Heart left ventricle (tissue), 13 donors: ENCODE measurements around the gene MTREX.

Source experiments
- POLR2A ChIP-seq, 2 donors: fragments of 450-650 bp; IDR thresholded peaks; one replicate each; pipeline ENCODE4 v1.6.1; 2017; ENCODE audit warnings: antibody characterized with exemption in 2 of 2, mild to moderate bottlenecking in 2 of 2, moderate library complexity in 2 of 2
- TF ChIP-seq, protein P1 (sequence below), 12 donors: fragments of 200-600 bp; sonication (generic) in 4 of 12; IDR thresholded peaks; one replicate each; pipeline versions ENCODE4 v1.5.0 to v1.8.0; 2018 to 2022; ENCODE audit warnings: antibody characterized with exemption in 12 of 12, mild to moderate bottlenecking in 5 of 12
- donor health status: ischemic (EF 13 %, LVEDD 7.1; RV severe dilation, severe dysfunction).
- donor health status: DM: no; HTN: yes; CAD: no.
- donor health status: DM: no; HTN: no; CAD: no.
- donor health status: ischemic (EF 25% LVEDD 6.9; RV normal size, moderate dysfunction).
- donor health status: ischemic (EF 25% LVEDD 5.7; RV mildly dilated, moderate dysfunction).
- donor health status: ischemic (EF 35%, LVEDD 5.7; RV mildly dilated, moderate dysfunction).
- donor health status: nonischemic (EF 11% LVEDD 7.7; RV severe dilation, severe dysfunction).
- donor health status: DM: yes; HTN: yes; CAD: no.
- donor health status: PGD.
- donor health status: ischemic (EF 29% LVEDD 5.4; RV normal size, mild dysfunction).
- donor health status: nonischemic (EF 23%, LVEDD 6.1; RV moderate dilation, normal function).

DNA sequence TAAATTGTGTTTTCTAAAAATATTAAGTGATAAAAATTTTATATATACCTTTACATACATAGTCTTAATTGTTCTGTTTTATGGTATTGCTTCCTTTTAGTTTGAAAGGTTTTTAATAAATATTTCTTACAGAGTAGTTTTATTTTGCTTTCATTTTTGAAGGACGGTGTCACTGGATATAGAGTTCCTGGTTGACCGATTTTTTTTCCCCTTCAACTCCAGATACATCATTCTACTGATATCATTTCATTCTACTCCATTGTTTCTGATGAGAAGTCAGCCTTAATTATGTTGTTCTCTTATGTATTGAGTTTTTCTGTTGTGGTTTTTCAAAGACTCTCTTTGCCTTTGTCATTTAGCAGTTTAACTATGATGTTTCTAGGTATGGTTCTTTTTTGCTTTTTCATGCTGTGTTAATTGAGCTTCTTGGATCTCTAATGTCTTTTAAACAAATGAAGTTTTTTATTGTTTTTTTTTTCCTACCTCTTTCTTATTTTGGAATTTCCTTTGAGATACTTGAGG, 30.4 kb downstream of the MTREX start:
- TF ChIP-seq, protein P1, sequence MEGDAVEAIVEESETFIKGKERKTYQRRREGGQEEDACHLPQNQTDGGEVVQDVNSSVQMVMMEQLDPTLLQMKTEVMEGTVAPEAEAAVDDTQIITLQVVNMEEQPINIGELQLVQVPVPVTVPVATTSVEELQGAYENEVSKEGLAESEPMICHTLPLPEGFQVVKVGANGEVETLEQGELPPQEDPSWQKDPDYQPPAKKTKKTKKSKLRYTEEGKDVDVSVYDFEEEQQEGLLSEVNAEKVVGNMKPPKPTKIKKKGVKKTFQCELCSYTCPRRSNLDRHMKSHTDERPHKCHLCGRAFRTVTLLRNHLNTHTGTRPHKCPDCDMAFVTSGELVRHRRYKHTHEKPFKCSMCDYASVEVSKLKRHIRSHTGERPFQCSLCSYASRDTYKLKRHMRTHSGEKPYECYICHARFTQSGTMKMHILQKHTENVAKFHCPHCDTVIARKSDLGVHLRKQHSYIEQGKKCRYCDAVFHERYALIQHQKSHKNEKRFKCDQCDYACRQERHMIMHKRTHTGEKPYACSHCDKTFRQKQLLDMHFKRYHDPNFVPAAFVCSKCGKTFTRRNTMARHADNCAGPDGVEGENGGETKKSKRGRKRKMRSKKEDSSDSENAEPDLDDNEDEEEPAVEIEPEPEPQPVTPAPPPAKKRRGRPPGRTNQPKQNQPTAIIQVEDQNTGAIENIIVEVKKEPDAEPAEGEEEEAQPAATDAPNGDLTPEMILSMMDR (IDR thresholded peaks at IDR 0.05): no peak
- TF ChIP-seq POLR2A (IDR thresholded peaks at IDR 0.05): no peak
